Panc1 (cell line): Measurements from ENCODE around the gene KBTBD3. TPM values are rescaled to one million over a fixed set of nuclear protein-coding genes. Genes with fewer than 3 reads are reported as not detected.
"Not testable (repeated sequence)": the region's sequence is repeated elsewhere in the genome, so short reads cannot be mapped to it uniquely, and the experiment has no call there.

Source experiments
- ATAC-seq: fragments of 200-7000 bp; cut with Tn5 transposase; 2 replicates; pipeline ENCODE4 v1.9.1; 2020; ENCODE audit warnings: mild to moderate bottlenecking, moderate library complexity
- BruUV-seq: library from RNA; stranded (reverse); fragments of 400-500 nt; replicated peaks from 2 replicates; lab custom pipeline; 2021; lab: Mats Ljungman, UMichigan
- CTCF ChIA-PET: fragments of 300-600 bp; sonication (Branson Sonifier 250); formaldehyde crosslinking; loops from one replicate; lab custom pipeline; 2022; ENCODE audit warnings: antibody characterized with exemption; lab: Charles Lee
- POLR2A ChIA-PET: fragments of 300-600 bp; sonication (Branson Sonifier 250); formaldehyde crosslinking; loops from one replicate; lab custom pipeline; 2022; ENCODE audit warnings: antibody characterized with exemption; lab: Charles Lee
- DNase-seq: peaks from one replicate; pipeline ENCODE4 v3.0.0-alpha.2; 2010; ENCODE audit warnings: low read depth, low spot score
- H3K27ac ChIP-seq: 2 replicates; pipeline ENCODE4 v1.5.1; 2011; ENCODE audit warnings: mild to moderate bottlenecking, low read length, inconsistent platforms
- H3K27me3 ChIP-seq: fragments of 200-500 bp; sonication (Bioruptor generic); 2 replicates; pipeline ENCODE4 v1.6.0; 2014; ENCODE audit warnings: low read length, inconsistent platforms; ENCODE audit not compliant: control insufficient read depth, insufficient read depth
- H3K36me3 ChIP-seq: fragments of 200-500 bp; sonication (Bioruptor generic); 2 replicates; pipeline ENCODE4 v1.5.1; 2014; ENCODE audit warnings: inconsistent platforms, mild to moderate bottlenecking, low read length, moderate library complexity; ENCODE audit not compliant: control insufficient read depth, insufficient read depth
- H3K4me1 ChIP-seq: 2 replicates; pipeline ENCODE4 v1.5.1; 2011; ENCODE audit warnings: inconsistent platforms, mild to moderate bottlenecking, low read length, moderate library complexity; ENCODE audit not compliant: control insufficient read depth, insufficient read depth
- H3K4me3 ChIP-seq, 2 experiments: 2 replicates each; pipeline ENCODE4 v1.5.1; 2011 to 2012; ENCODE audit warnings: low read depth in 2 of 2, low read length in 2 of 2, mild to moderate bottlenecking in 2 of 2, inconsistent platforms in 1 of 2, moderate library complexity in 1 of 2
- H3K9me3 ChIP-seq: fragments of 200-500 bp; sonication (Bioruptor generic); 2 replicates; pipeline ENCODE4 v1.5.1; 2014; ENCODE audit warnings: low read depth, mild to moderate bottlenecking, inconsistent platforms, low read length, moderate library complexity; ENCODE audit not compliant: control insufficient read depth, insufficient read depth
- CTCF ChIP-seq: fragments of 450-650 bp; IDR thresholded peaks from 2 replicates; pipeline ENCODE4 v1.5.1; 2017; ENCODE audit warnings: mild to moderate bottlenecking
- POLR2AphosphoS5 ChIP-seq: IDR thresholded peaks from 2 replicates; pipeline ENCODE4 v1.6.1; 2012; ENCODE audit warnings: mild to moderate bottlenecking, low read depth, low read length, moderate library complexity
- REST ChIP-seq, 2 experiments: IDR thresholded peaks; 2 replicates each; pipeline ENCODE4 v1.6.1; 2011 to 2012; ENCODE audit warnings: low read depth in 2 of 2, control low read depth in 1 of 2, low read length in 1 of 2, mild to moderate bottlenecking in 1 of 2, moderate library complexity in 1 of 2; ENCODE audit not compliant: insufficient read depth in 1 of 2
- SIN3A ChIP-seq: IDR thresholded peaks from 2 replicates; pipeline ENCODE4 v1.6.1; 2012; ENCODE audit warnings: low read depth, mild to moderate bottlenecking, low read length, moderate library complexity, borderline replicate concordance; ENCODE audit not compliant: insufficient read depth
- TCF7L2 ChIP-seq: IDR thresholded peaks from 2 replicates; pipeline ENCODE4 v1.6.1; 2011; ENCODE audit warnings: mild to moderate bottlenecking, low read depth, low read length, inconsistent platforms
- in situ Hi-C: cut with HindIII; loops from 2 replicates; pipeline ENCODE4 v1.10.0; 2016; ENCODE audit warnings: low sequenced_read_pairs, low pct_unique_long_range_greater_than_20kb
- intact Hi-C: fragments of 100-400 bp; cut with micrococcal nuclease; formaldehyde crosslinking; loops from one replicate; pipeline ENCODE4 v1.10.0; 2022; ENCODE audit not compliant: unreplicated experiment
- total RNA-seq: library from RNA; stranded (reverse); gene quantifications from one replicate; pipeline ENCODE4 v1.2.1, GENCODE V29; 2021; ENCODE audit not compliant: unreplicated experiment

Gene KBTBD3
- total RNA-seq, 1 experiment from 2014 or later = 5.7 TPM

- Histone ChIP-seq H3K36me3 (no peaks in the 10 kb centered on the region), H3K27me3 (no peaks in the 10 kb centered on the region), H3K4me3 (no peak overlapping the region), H3K4me1 (no peaks in the 10 kb centered on the region), H3K27ac (no peak overlapping the region), H3K9me3 (no peaks in the 10 kb centered on the region)
- no peak for TF ChIP-seq TCF7L2
- TF ChIP-seq CTCF = no peak
- no peak for TF ChIP-seq SIN3A
- TF ChIP-seq REST (IDR thresholded peaks at IDR 0.05; ENCODE audit: insufficient read depth in 1 of 2, low read depth in 2 of 2, low read length in 1 of 2) = no peak
- TF ChIP-seq POLR2AphosphoS5 = no peak
- ChIA-PET CTCF (no interaction called here), POLR2A (no interaction called here)
- intact Hi-C loops (no loop called here), in situ Hi-C loops (no loop called here)
- no TSS peak for BruUV-seq
- no peak for ATAC-seq
- DNase-seq = no peak
Observed at GRCh38 chr11:106061249-106061784, 15.8 kb downstream of the KBTBD3 start.

GRCh38 chr11:106059617-106060016, 17.5 kb downstream of the KBTBD3 start:
- ChIA-PET POLR2A (no interaction called here), CTCF (no interaction called here)
- intact Hi-C loops = no loop called here
- Histone ChIP-seq H3K27ac (no peak overlapping the region), H3K27me3 (no peaks in the 10 kb centered on the region), H3K36me3 (no peaks in the 10 kb centered on the region), H3K4me3 (no peak overlapping the region), H3K9me3 (no peaks in the 10 kb centered on the region), H3K4me1 (no peaks in the 10 kb centered on the region)
- ATAC-seq = no peak
- no peak for TF ChIP-seq SIN3A
- no peak for TF ChIP-seq TCF7L2
- TF ChIP-seq POLR2AphosphoS5 = no peak
- TF ChIP-seq REST (IDR thresholded peaks at IDR 0.05; ENCODE audit: insufficient read depth in 1 of 2, low read depth in 2 of 2, low read length in 1 of 2) = no peak
- no peak for TF ChIP-seq CTCF
- BruUV-seq = no TSS peak
- DNase-seq = no peak
- in situ Hi-C loops = no loop called here

GRCh38 chr11:106058377-106058776, 18.8 kb downstream of the KBTBD3 start:
- H3K9me3 ChIP-seq, H3K27me3 ChIP-seq, H3K4me3 ChIP-seq, intact Hi-C loops, in situ Hi-C loops, POLR2A ChIA-PET, H3K27ac ChIP-seq, DNase-seq, H3K36me3 ChIP-seq, CTCF ChIA-PET, BruUV-seq, H3K4me1 ChIP-seq, ATAC-seq: not testable (repeated sequence)
